GM10248 (cell line): ENCODE results near the gene JMJD4.
A peak's percentile ranks its signal among the peaks of the same experiment; 100 is the strongest.

ENCODE experiments used
- CTCF ChIA-PET: fragments of 300-600 bp; sonication (Branson Sonifier 250); formaldehyde crosslinking; extraction: SDS; loops from one replicate; lab custom pipeline; 2021; ENCODE audit warnings: antibody characterized with exemption; lab: Yijun Ruan, JAX
- POLR2A ChIA-PET: fragments of 350-650 bp; sonication (Branson Sonifier 250); formaldehyde crosslinking; extraction: SDS; loops from one replicate; lab custom pipeline; 2020; ENCODE audit warnings: antibody characterized with exemption; lab: Yijun Ruan, JAX
- DNase-seq: peaks from one replicate; pipeline ENCODE4 v3.0.0; 2012; ENCODE audit errors: extremely low spot score
- TF ChIP-seq, protein P1 (sequence below): IDR thresholded peaks from 2 replicates; pipeline ENCODE4 v1.5.1; 2012; ENCODE audit warnings: mild to moderate bottlenecking, low read depth; ENCODE audit errors: extremely low read depth, missing control alignments, control extremely low read depth

Gene JMJD4, protein sequence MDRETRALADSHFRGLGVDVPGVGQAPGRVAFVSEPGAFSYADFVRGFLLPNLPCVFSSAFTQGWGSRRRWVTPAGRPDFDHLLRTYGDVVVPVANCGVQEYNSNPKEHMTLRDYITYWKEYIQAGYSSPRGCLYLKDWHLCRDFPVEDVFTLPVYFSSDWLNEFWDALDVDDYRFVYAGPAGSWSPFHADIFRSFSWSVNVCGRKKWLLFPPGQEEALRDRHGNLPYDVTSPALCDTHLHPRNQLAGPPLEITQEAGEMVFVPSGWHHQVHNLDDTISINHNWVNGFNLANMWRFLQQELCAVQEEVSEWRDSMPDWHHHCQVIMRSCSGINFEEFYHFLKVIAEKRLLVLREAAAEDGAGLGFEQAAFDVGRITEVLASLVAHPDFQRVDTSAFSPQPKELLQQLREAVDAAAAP

DNA sequence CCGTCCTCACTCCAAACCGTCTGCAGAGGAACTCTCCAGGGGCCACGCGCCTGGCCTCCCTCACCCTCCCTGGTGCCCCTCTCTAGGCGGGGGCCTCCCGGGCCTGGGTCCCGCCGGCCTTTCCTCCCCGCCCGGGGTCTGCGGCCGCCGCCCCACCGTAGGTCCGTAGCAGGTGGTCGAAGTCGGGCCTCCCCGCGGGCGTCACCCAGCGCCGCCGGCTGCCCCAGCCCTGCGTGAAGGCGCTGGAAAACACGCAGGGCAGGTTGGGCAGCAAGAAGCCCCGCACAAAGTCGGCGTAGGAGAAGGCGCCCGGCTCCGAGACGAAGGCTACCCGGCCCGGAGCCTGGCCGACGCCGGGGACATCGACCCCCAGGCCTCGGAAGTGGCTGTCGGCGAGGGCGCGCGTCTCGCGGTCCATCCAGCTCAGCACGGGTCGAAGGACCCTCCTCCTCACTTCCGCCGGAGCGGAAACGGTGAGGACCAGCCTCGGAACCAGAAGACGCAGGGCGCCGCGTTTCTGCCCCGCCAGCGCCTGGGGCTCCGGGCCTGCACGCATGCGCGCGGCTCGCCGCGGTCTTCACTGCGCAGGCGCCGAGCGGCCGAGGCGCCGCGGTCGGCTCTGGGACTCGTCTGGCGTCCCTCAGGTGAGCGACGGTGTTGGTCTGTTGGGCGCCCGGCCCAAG, at the start of gene JMJD4, which contains the start of gene SNAP47:
TSS of gene JMJD4 (minus strand) at position 447 of the 683 bp plus-strand sequence. CDS start at position 418, 29 bp downstream.
TSS of gene SNAP47 (plus strand) at position 580 of the 683 bp plus-strand sequence. CDS start 12,302 bp downstream, outside the sequence.
- DNase-seq = peak; percentile 96
- CTCF ChIA-PET = interaction anchor here (1.5 kb wide), 1 partner anchor 15 kb away, joined by 3 read pairs; no protein-coding TSS in a partner anchor
- TF ChIP-seq, protein P1, sequence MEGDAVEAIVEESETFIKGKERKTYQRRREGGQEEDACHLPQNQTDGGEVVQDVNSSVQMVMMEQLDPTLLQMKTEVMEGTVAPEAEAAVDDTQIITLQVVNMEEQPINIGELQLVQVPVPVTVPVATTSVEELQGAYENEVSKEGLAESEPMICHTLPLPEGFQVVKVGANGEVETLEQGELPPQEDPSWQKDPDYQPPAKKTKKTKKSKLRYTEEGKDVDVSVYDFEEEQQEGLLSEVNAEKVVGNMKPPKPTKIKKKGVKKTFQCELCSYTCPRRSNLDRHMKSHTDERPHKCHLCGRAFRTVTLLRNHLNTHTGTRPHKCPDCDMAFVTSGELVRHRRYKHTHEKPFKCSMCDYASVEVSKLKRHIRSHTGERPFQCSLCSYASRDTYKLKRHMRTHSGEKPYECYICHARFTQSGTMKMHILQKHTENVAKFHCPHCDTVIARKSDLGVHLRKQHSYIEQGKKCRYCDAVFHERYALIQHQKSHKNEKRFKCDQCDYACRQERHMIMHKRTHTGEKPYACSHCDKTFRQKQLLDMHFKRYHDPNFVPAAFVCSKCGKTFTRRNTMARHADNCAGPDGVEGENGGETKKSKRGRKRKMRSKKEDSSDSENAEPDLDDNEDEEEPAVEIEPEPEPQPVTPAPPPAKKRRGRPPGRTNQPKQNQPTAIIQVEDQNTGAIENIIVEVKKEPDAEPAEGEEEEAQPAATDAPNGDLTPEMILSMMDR = no peak
- POLR2A ChIA-PET = no interaction called here

DNA sequence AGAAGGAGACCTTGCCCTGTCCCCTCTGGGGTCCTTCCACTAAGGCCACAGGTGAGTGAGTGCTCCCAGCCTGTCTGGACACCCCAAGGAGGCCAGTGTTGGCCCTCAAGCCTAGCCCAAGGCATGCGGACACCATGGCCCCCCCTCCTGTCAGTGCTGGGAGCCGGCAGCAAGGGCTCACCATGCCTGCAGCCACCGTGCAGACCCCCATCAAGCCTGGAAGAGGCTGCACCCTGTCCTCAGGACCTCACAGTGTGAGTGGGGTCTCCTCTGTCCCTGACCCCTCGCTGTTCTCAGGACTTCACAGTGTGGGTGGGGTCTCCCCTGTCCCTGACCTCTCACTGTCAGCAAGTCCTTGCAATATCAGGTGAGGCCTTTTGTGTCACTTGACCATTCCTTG, 47.1 kb upstream of the JMJD4 start:
- POLR2A ChIA-PET = no interaction called here
- no peak for DNase-seq
- TF ChIP-seq, protein P1 = no peak
- CTCF ChIA-PET = no interaction called here

DNA sequence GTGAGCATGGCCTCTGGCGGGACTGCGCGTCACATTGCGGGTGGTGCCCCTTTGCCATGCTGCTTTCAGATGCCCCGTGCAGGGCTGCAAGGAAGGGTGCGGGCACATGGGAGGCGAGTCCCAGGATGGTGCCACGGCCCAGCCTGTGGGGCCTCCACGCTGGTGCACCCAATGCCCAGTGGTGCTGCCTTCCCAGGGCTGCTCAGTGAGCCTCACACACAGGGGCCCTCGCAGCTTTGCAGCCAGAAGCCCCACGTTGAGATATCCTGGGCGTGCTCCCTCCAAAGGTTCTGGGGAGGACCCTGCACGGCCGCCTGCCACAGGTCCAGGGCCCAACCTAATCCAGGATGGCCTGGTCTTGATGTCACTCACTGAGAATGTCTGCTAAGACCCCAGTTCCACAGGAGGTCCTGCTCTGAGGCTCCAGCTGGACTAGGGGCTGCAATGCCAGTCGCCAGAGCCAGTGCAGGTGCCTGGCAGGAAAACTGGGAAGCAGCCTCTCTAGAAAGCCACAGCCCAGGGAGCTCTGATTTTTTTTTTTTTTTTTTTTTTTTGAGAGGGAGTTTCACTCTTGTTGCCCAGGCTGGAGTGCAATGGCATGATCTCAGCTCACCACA, 46.3 kb upstream of the JMJD4 start:
- CTCF ChIA-PET = no interaction called here

DNA sequence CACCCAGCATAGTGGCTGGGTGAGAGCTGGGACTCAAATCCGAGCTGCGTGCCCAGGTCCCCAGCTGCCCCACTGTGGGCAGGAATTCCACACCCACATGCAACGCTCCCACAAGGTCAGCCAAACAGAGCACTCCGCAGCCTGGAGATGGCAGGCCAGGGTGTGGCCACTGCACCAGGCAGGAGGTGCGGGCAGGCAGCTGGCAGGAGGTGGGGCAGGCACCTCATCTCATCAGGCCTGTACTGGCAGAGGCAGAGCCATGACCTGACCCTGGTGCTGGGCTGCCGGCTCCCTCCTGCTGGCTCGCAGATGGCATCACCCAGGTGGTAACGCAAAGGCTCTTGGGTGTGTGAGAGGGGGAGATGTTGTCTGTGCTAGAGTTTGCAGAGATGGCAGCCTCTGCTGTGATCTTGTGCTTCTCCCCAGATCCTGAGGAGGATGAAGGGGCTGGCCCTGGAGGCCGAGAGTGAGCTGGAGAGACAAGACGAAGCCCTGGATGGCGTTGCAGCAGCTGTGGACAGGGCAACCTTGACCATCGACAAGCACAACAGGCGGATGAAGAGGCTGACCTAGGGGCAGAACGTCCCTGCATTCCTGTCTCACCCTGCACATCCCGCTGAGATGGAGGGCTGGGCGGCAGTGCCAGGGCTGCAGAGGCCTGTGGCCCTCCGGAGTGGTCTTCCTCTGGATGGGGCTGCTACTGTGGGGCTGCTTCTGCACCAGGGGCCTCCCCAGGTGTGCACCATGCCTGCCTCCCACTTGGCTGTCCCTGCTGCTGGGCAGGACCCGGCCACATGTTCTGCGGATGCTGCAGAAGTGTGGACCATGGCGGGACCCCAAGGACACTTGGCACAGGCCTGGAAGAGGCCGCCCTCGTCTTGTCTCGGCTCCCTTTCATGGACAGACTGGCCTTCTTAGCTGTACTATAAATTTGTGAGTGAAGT, 45.3 kb upstream of the JMJD4 start:
- CTCF ChIA-PET = interaction anchor here (1.4 kb wide), 1 partner anchor 18 kb away, joined by 3 read pairs; no protein-coding TSS in a partner anchor
- TF ChIP-seq, protein P1 = no peak
- DNase-seq = no peak
- POLR2A ChIA-PET = no interaction called here

More for the DNA sequence above, 46.3 kb upstream of the JMJD4 start:
- DNase-seq = no peak
- TF ChIP-seq, protein P1 = no peak
- POLR2A ChIA-PET = no interaction called here

DNA sequence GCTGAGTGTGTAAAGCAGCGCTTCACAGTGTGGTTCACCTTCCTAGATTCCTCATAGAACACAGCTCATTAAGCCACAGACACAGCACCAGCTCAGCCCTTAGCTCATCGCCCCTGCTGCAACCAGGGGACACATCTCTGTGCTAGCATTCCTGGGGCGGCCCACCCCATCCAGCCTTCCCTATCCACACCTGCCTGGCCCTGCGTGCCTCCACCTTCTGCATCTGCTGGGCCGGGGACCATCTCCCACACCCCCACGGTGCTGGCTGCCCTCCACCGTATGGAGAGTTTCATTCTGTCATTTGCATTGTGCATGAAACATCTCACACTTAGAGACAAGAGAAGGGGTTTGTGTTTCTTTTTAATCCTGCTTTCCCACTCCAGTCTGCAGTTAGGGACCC, 44.6 kb upstream of the JMJD4 start:
- CTCF ChIA-PET = interaction anchor here (1.4 kb wide), 1 partner anchor 17 kb away, joined by 3 read pairs; no protein-coding TSS in a partner anchor
- POLR2A ChIA-PET = no interaction called here
- TF ChIP-seq, protein P1 = no peak
- no peak for DNase-seq

DNA sequence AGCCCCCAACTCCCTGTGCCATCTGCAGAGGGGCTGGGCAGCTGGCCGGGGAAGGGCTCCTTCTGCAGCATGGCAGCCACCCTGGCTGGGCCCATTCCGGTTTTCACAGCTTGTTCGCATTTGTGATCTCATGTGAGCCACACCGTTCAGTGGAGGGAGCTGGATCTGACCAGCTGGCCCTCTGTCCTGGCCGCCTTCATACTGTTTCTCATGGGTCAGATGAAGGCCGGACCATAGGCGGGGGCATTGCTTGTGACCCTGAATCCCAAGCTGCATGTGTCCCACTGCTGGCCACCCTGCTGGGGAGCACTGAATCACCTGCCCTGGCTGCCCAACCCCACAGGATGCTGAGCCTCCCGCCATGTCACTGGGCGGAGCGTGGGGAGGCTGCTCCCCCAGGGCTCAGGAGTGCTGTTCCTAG, 43.9 kb upstream of the JMJD4 start:
- ChIA-PET POLR2A (no interaction called here), CTCF (no interaction called here)
- TF ChIP-seq, protein P1 = no peak
- DNase-seq = no peak
